Prostate gland (tissue), 2 donors: ENCODE measurements around the gene NTM.
"Not testable (repeated sequence)": the region's sequence is repeated elsewhere in the genome, so short reads cannot be mapped to it uniquely, and the experiment has no call there.

Experiments
- CTCF ChIP-seq, 4 experiments: fragments of 200-600 bp in 2 of 4; fragments of 450-650 bp in 2 of 4; sonication (generic) in 2 of 4; IDR thresholded peaks; 1 replicate in 3 of 4; 2 replicates in 1 of 4; pipeline ENCODE4 v1.5.1; 2016 to 2019; ENCODE audit warnings: antibody characterized with exemption in 4 of 4, mild to moderate bottlenecking in 2 of 4, moderate library complexity in 2 of 4
- POLR2A ChIP-seq: fragments of 450-650 bp; IDR thresholded peaks from one replicate; pipeline ENCODE4 v1.6.1; 2016; ENCODE audit warnings: antibody characterized with exemption, mild to moderate bottlenecking
- POLR2AphosphoS5 ChIP-seq: sonication (generic); formaldehyde crosslinking; IDR thresholded peaks from one replicate; pipeline ENCODE4 v1.6.1; 2017; ENCODE audit warnings: antibody characterized with exemption

- TF ChIP-seq CTCF (IDR thresholded peaks at IDR 0.05); POLR2AphosphoS5; POLR2A: not testable (repeated sequence)
Observed at GRCh38 chr11:131911388-131912032, 541.1 kb downstream of the NTM start.
